SK-N-SH (cell line): ENCODE measurements around the gene BCL11B. TPM values are rescaled to one million over a fixed set of nuclear protein-coding genes. Genes with fewer than 3 reads are reported as not detected.

ENCODE experiments used
- CTCF ChIA-PET: fragments of 300-600, 350-600 bp; formaldehyde crosslinking; extraction: SDS; loops from one replicate; lab custom pipeline; 2021; lab: Yijun Ruan, JAX
- POLR2A ChIA-PET: fragments of 350-600 bp; sonication (Branson Sonifier 250); formaldehyde crosslinking; extraction: SDS; loops from one replicate; lab custom pipeline; 2020; ENCODE audit warnings: antibody characterized with exemption, inconsistent platforms; lab: Yijun Ruan, JAX
- DNase-seq: peaks from one replicate; pipeline ENCODE4 v3.0.0; 2012
- H2AFZ ChIP-seq: fragments of 200-600 bp; sonication (generic); 2 replicates; pipeline ENCODE4 v1.8.1; 2016; ENCODE audit warnings: antibody characterized with exemption, mild to moderate bottlenecking, low read depth
- H3F3A ChIP-seq: fragments of 200-600 bp; sonication (generic); replicated peaks from 2 replicates; pipeline ENCODE3; 2016; ENCODE audit warnings: antibody characterized with exemption, mild to moderate bottlenecking; ENCODE audit not compliant: insufficient read depth
- H3K27ac ChIP-seq, 2 experiments: fragments of 200-500 bp in 1 of 2; fragments of 200-600 bp in 1 of 2; sonication (Bioruptor generic) in 1 of 2; sonication (generic), shearing (Covaris generic) in 1 of 2; 2 replicates each; pipeline versions ENCODE4 v1.5.1 to v1.6.1; 2014 to 2016; ENCODE audit warnings: low read depth in 2 of 2, inconsistent platforms in 1 of 2, low read length in 1 of 2, mild to moderate bottlenecking in 1 of 2, mixed read lengths in 1 of 2
- H3K27me3 ChIP-seq: fragments of 200-600 bp; sonication (generic), shearing (Covaris generic); 2 replicates; pipeline ENCODE4 v1.6.1; 2016; ENCODE audit warnings: mixed run types; ENCODE audit not compliant: insufficient read depth
- H3K36me3 ChIP-seq, 2 experiments: fragments of 200-500 bp in 1 of 2; fragments of 200-600 bp in 1 of 2; sonication (Bioruptor generic) in 1 of 2; sonication (generic) in 1 of 2; replicated peaks in 1 of 2; 2 replicates each; pipeline versions ENCODE3 to v1.5.1; 2014 to 2016; ENCODE audit warnings: low read length in 1 of 2, mild to moderate bottlenecking in 1 of 2; ENCODE audit not compliant: insufficient read depth in 2 of 2, control insufficient read depth in 1 of 2
- H3K4me1 ChIP-seq, 2 experiments: fragments of 200-500 bp in 1 of 2; fragments of 200-600 bp in 1 of 2; sonication (Bioruptor generic) in 1 of 2; sonication (generic), shearing (Covaris generic) in 1 of 2; 2 replicates each; pipeline versions ENCODE4 v1.5.1 to v1.6.1; 2014 to 2016; ENCODE audit warnings: low read depth in 1 of 2, low read length in 1 of 2, mixed run types in 1 of 2; ENCODE audit not compliant: insufficient read depth in 2 of 2, control insufficient read depth in 1 of 2
- H3K4me2 ChIP-seq: fragments of 200-600 bp; sonication (generic), shearing (Covaris generic); 2 replicates; pipeline ENCODE4 v1.6.1; 2017; ENCODE audit warnings: mixed run types
- H3K4me3 ChIP-seq, 2 experiments: fragments of 200-500 bp in 1 of 2; fragments of 200-600 bp in 1 of 2; sonication (Bioruptor generic) in 1 of 2; sonication (generic), shearing (Covaris generic) in 1 of 2; 2 replicates each; pipeline versions ENCODE4 v1.5.1 to v1.8.1; 2014 to 2016; ENCODE audit warnings: low read depth in 2 of 2, inconsistent platforms in 1 of 2, low read length in 1 of 2, mild to moderate bottlenecking in 1 of 2, mixed read lengths in 1 of 2, moderate library complexity in 1 of 2
- H3K79me2 ChIP-seq: fragments of 200-600 bp; sonication (generic); 2 replicates; pipeline ENCODE4 v1.8.1; 2017; ENCODE audit warnings: mild to moderate bottlenecking; ENCODE audit not compliant: insufficient read depth
- H3K9ac ChIP-seq: fragments of 200-600 bp; sonication (generic); 2 replicates; pipeline ENCODE4 v1.6.1; 2017; ENCODE audit warnings: mixed run types
- H3K9me2 ChIP-seq: fragments of 200-600 bp; sonication (generic); 2 replicates; pipeline ENCODE4 v1.6.1; 2017; ENCODE audit warnings: mixed run types
- H3K9me3 ChIP-seq: fragments of 200-600 bp; sonication (generic); 2 replicates; pipeline ENCODE4 v1.6.1; 2017; ENCODE audit warnings: mixed run types, mild to moderate bottlenecking, moderate library complexity
- H4K20me1 ChIP-seq: fragments of 200-600 bp; sonication (generic); 2 replicates; pipeline ENCODE4 v1.6.1; 2017; ENCODE audit warnings: mild to moderate bottlenecking, mixed run types; ENCODE audit not compliant: insufficient read depth
- ELF1 ChIP-seq: IDR thresholded peaks from 2 replicates; pipeline ENCODE4 v1.4.0; 2012
- EP300 ChIP-seq, 2 experiments: IDR thresholded peaks; 2 replicates each; pipeline versions ENCODE4 v1.4.0 to v1.6.1; 2012; ENCODE audit warnings: borderline replicate concordance in 1 of 2, low read depth in 1 of 2, low read length in 1 of 2
- FOSL2 ChIP-seq: IDR thresholded peaks from 2 replicates; pipeline ENCODE4 v1.4.0; 2012; ENCODE audit warnings: low read depth, mild to moderate bottlenecking, moderate library complexity, borderline replicate concordance
- GABPA ChIP-seq: IDR thresholded peaks from 2 replicates; pipeline ENCODE4 v1.4.0; 2012; ENCODE audit warnings: low read depth, mild to moderate bottlenecking
- JUND ChIP-seq: IDR thresholded peaks from 2 replicates; pipeline ENCODE4 v1.4.0; 2012
- MEF2A ChIP-seq: IDR thresholded peaks from 2 replicates; pipeline ENCODE4 v1.4.0; 2012; ENCODE audit warnings: low read depth, borderline replicate concordance
- MXI1 ChIP-seq: IDR thresholded peaks from 2 replicates; pipeline ENCODE4 v1.6.1; 2012; ENCODE audit warnings: mild to moderate bottlenecking, low read depth, low read length, improper control_type of control experiment
- NRF1 ChIP-seq: IDR thresholded peaks from 2 replicates; pipeline ENCODE4 v1.6.1; 2012; ENCODE audit warnings: low read depth, mild to moderate bottlenecking, low read length
- RFX5 ChIP-seq: IDR thresholded peaks from 2 replicates; pipeline ENCODE4 v1.6.1; 2012; ENCODE audit warnings: mild to moderate bottlenecking, improper control_type of control experiment, low read length
- RXRA ChIP-seq: IDR thresholded peaks from 2 replicates; pipeline ENCODE4 v1.4.0; 2012; ENCODE audit warnings: low read depth, mild to moderate bottlenecking, borderline replicate concordance
- SIN3A ChIP-seq: IDR thresholded peaks from 2 replicates; pipeline ENCODE4 v1.6.1; 2012; ENCODE audit warnings: low read depth, mild to moderate bottlenecking, low read length, moderate library complexity, borderline replicate concordance
- TAF1 ChIP-seq: IDR thresholded peaks from 2 replicates; pipeline ENCODE4 v1.6.1; 2012; ENCODE audit warnings: low read depth, mild to moderate bottlenecking, low read length, moderate library complexity, borderline replicate concordance
- TCF12 ChIP-seq: IDR thresholded peaks from 2 replicates; pipeline ENCODE4 v1.4.0; 2012
- WGBS: methylation state at CpG from one replicate; pipeline ENCODE4 v1.1.6; 2017; ENCODE audit warnings: low lambda C conversion rate; 5-methylcytosine and 5-hydroxymethylcytosine counted together
- polyA plus RNA-seq, 3 experiments: library from polyadenylated mRNA; depleted of rRNA; stranded (reverse); fragments of >200 nt; gene quantifications; 2 replicates each; pipeline ENCODE4 v1.2.3, GENCODE V29; 2012
- TF ChIP-seq, protein P1 (sequence below): IDR thresholded peaks from 2 replicates; pipeline ENCODE4 v1.6.1; 2012; ENCODE audit warnings: mild to moderate bottlenecking, low read depth, low read length, moderate library complexity
- TF ChIP-seq, protein P2 (sequence below): IDR thresholded peaks from 2 replicates; pipeline ENCODE4 v1.4.0; 2012; ENCODE audit warnings: low read depth
- TF ChIP-seq, protein P3 (sequence below): IDR thresholded peaks from 2 replicates; pipeline ENCODE4 v1.4.0; 2012; ENCODE audit warnings: low read depth, borderline replicate concordance

BCL11B gene
- polyA plus RNA-seq, 1 of the 3 experiments (the other 2 are of a cell fraction) = not detected

DNA sequence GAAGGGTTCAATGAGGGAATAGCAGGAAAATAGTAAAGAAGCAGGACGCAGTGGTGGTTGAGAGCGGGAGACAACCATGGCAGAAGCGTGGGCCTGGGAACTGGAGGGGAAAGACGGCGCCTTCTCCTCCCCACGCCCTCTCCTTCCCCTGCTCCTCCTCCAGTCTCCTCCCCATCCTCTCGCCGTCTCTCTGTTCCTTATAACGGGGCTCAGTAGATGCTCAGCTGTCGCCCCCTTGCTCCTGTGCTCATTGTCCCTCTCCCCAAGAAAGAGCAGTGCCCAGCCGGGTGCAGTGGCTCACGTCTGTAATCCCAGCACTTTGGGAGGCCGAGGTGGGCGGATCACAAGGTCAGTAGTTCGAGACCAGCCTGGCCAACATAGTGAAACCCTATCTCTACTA lies 142.0 kb downstream of the BCL11B start:
- Histone ChIP-seq H3K4me3 (no peak overlapping the region), H2AFZ (no peak overlapping the region), H3K9me2 (no peaks in the 10 kb centered on the region), H3F3A (no peaks in the 10 kb centered on the region), H3K36me3 (no peaks in the 10 kb centered on the region), H3K79me2 (no peaks in the 10 kb centered on the region), H4K20me1 (no peaks in the 10 kb centered on the region), H3K4me2 (no peak overlapping the region), H3K4me1 (no peaks in the 10 kb centered on the region), H3K9ac (no peak overlapping the region)
- CTCF ChIA-PET = no interaction called here
- no peak for DNase-seq
- 11% methylated on average over 15 of the region's 15 CpGs for WGBS
- POLR2A ChIA-PET = no interaction called here
- TF ChIP-seq RFX5 (no peak), TCF12 (no peak), EP300 (IDR thresholded peaks at IDR 0.05; ENCODE audit: borderline replicate concordance in 1 of 2, low read depth in 1 of 2, low read length in 1 of 2) (no peak), ELF1 (no peak), FOSL2 (no peak), MXI1 (no peak), GABPA (no peak)
- TF ChIP-seq, protein P1, sequence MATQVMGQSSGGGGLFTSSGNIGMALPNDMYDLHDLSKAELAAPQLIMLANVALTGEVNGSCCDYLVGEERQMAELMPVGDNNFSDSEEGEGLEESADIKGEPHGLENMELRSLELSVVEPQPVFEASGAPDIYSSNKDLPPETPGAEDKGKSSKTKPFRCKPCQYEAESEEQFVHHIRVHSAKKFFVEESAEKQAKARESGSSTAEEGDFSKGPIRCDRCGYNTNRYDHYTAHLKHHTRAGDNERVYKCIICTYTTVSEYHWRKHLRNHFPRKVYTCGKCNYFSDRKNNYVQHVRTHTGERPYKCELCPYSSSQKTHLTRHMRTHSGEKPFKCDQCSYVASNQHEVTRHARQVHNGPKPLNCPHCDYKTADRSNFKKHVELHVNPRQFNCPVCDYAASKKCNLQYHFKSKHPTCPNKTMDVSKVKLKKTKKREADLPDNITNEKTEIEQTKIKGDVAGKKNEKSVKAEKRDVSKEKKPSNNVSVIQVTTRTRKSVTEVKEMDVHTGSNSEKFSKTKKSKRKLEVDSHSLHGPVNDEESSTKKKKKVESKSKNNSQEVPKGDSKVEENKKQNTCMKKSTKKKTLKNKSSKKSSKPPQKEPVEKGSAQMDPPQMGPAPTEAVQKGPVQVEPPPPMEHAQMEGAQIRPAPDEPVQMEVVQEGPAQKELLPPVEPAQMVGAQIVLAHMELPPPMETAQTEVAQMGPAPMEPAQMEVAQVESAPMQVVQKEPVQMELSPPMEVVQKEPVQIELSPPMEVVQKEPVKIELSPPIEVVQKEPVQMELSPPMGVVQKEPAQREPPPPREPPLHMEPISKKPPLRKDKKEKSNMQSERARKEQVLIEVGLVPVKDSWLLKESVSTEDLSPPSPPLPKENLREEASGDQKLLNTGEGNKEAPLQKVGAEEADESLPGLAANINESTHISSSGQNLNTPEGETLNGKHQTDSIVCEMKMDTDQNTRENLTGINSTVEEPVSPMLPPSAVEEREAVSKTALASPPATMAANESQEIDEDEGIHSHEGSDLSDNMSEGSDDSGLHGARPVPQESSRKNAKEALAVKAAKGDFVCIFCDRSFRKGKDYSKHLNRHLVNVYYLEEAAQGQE = no peak
- TF ChIP-seq, all 33 proteins: peak for 0
- peaks cover 70% of the 10 kb centered on the region for H3K27me3 ChIP-seq
- H3K9me3 ChIP-seq = no peaks in the 10 kb centered on the region
- H3K27ac ChIP-seq = no peak overlapping the region

DNA sequence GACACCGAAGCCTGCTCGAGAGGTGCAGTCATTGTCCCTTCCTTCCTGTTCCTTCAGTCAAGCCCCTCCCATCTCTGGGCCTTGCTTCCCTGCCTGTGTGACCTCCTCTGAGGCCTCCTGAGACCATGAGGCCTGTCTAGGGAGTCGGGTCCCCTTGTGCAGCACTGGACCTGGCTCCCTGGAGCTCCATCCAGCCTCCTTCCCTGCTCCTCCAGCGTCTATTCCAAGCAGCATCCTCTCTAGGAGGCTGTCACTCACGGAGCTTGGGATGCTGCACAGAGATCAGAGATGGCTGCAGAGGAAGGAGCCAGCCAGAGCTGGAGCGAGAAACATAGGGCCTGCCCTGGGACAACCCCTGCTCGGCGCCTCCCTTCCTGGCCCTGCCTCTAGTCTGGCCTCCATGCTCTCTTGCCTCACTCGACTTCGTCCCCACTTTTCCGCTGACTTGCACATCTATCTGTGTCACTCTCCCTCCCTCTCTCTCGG lies 142.7 kb downstream of the BCL11B start:
- Histone ChIP-seq H3K9me2 (no peaks in the 10 kb centered on the region), H3F3A (no peaks in the 10 kb centered on the region), H3K79me2 (no peaks in the 10 kb centered on the region), H3K27ac (no peak overlapping the region), H2AFZ (no peak overlapping the region), H3K9me3 (no peaks in the 10 kb centered on the region), H3K4me3 (no peak overlapping the region), H3K4me1 (no peaks in the 10 kb centered on the region), H4K20me1 (no peaks in the 10 kb centered on the region), H3K36me3 (no peaks in the 10 kb centered on the region), H3K4me2 (no peak overlapping the region), H3K9ac (no peak overlapping the region), H3K27me3 (peaks cover 68% of the 10 kb centered on the region)
- DNase-seq = no peak
- ChIA-PET POLR2A (no interaction called here), CTCF (no interaction called here)
- TF ChIP-seq EP300 (IDR thresholded peaks at IDR 0.05; ENCODE audit: borderline replicate concordance in 1 of 2, low read depth in 1 of 2, low read length in 1 of 2) = no peak
- 11% methylated on average over 10 of the region's 12 CpGs for WGBS

DNA sequence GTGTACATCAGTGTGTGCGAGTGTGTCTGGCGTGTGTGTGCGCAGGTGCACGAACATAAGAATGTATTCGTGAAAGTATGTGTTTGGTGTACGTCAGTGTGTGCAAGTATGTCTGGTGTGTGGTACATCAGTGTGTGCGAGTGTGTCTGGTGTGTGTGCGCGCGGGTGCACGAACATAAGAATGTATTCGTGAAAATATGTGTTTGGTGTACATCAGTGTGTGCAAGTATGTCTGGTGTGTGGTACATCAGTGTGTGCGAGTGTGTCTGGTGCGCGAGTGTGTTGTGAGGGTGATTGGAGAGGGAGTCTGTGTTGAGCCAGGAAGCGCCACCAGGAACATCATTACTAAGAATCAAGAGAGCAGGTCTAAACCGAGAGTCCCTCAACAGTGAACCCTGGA lies 143.8 kb downstream of the BCL11B start:
- CTCF ChIA-PET = no interaction called here
- Histone ChIP-seq H3K9ac (no peak overlapping the region), H3F3A (no peaks in the 10 kb centered on the region), H3K4me3 (no peak overlapping the region), H3K4me1 (no peaks in the 10 kb centered on the region), H3K9me3 (no peaks in the 10 kb centered on the region), H2AFZ (no peak overlapping the region), H4K20me1 (no peaks in the 10 kb centered on the region), H3K27ac (no peak overlapping the region), H3K4me2 (no peak overlapping the region), H3K36me3 (no peaks in the 10 kb centered on the region), H3K79me2 (no peaks in the 10 kb centered on the region), H3K9me2 (no peaks in the 10 kb centered on the region), H3K27me3 (peaks cover 68% of the 10 kb centered on the region)
- no peak for DNase-seq
- POLR2A ChIA-PET = no interaction called here
- WGBS = 17% methylated on average over 17 of the region's 17 CpGs
- TF ChIP-seq TAF1 (no peak), ELF1 (no peak), EP300 (IDR thresholded peaks at IDR 0.05; ENCODE audit: borderline replicate concordance in 1 of 2, low read depth in 1 of 2, low read length in 1 of 2) (no peak), RXRA (no peak), SIN3A (no peak), JUND (no peak), MEF2A (no peak), RFX5 (no peak), NRF1 (no peak), GABPA (no peak)
- TF ChIP-seq, protein P2, sequence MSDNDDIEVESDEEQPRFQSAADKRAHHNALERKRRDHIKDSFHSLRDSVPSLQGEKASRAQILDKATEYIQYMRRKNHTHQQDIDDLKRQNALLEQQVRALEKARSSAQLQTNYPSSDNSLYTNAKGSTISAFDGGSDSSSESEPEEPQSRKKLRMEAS = no peak
- TF ChIP-seq, protein P3, sequence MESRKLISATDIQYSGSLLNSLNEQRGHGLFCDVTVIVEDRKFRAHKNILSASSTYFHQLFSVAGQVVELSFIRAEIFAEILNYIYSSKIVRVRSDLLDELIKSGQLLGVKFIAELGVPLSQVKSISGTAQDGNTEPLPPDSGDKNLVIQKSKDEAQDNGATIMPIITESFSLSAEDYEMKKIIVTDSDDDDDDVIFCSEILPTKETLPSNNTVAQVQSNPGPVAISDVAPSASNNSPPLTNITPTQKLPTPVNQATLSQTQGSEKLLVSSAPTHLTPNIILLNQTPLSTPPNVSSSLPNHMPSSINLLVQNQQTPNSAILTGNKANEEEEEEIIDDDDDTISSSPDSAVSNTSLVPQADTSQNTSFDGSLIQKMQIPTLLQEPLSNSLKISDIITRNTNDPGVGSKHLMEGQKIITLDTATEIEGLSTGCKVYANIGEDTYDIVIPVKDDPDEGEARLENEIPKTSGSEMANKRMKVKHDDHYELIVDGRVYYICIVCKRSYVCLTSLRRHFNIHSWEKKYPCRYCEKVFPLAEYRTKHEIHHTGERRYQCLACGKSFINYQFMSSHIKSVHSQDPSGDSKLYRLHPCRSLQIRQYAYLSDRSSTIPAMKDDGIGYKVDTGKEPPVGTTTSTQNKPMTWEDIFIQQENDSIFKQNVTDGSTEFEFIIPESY = no peak
